Superior temporal gyrus (tissue), 1 donor: ENCODE measurements around the gene HLA-DMA.

ENCODE experiments used
- DNase-seq: peaks from one replicate; pipeline ENCODE4 v3.0.0-alpha.2; 2016; ENCODE audit errors: extremely low spot score

The HLA-DMA gene

DNA sequence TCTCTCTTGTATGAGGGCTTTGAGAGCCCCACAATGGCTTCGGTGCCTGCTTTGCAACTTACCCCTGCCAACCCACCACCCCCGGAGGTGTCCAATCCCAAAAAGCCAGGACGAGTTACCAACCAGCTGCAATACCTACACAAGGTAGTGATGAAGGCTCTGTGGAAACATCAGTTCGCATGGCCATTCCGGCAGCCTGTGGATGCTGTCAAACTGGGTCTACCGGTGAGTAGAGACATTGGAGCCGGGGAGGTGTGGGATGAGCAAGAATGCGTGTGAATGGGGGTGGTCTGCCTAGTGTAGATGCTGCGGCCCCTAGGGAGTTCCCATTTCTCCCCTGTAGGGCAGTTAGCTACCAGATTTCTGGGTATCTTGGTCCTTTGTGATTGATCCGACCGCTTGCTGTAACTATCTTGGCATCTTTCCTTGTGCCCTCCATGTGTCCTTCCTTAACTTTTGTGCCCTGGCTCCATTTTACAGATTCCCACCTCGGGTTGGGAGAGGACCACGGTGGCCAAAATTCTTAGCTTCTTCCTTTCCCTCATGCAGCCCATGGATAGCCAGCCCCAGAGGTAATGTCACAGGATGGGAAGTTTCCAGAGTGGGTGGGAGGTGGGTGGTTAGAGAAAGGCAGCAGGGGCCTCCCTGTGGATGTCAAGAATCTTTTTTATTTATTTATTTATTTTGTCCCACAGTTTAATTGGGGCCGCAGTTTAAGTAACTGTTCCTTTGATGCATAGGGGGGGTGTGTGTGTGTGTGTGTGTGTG lies 21.8 kb upstream of the HLA-DMA start:
- no peak for DNase-seq

GRCh38 chr6:32974016-32974333 lies 21.1 kb upstream of the HLA-DMA start:
- DNase-seq = no peak

DNA sequence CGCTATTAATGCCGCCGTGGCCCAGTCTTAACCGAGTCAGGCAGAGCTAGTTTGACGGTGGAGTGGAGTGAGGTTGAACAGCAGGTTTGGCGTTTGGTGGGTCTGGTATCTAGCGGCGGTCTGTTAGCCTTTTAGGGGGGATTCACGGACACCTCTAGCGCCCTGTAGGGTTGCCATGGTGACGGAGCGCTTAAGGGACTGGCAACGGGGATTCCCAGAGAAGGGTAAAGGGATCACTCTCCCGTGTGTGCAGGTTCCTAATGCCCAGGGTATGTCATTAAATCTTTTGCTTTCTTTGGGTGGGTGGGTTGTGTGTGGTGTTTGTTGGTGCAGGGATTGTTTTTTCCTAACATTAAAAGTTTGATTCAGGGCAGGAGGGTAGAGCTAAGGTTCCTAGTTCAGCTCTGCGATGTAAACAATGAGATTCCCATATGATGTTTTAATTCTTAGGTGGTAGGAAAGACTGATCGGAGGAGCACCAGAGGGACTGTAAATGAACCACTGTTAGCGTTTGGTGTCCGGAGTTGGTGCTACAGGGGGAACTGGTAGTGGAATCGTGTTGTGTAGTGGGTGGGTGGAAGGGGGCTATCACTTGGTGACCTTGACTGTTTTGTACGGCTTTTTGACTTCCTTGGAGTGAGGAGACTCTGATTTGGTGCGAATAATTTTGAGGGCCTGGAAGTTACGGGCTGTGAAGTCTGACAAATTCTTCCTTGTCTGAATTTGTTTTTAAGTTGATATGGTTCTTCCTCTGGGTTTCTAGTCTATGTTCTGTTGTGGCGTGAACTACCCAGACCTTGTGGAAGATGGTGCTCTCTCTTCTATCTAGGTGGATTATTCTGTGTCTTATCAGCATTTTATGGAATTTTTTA lies 20.5 kb upstream of the HLA-DMA start:
- DNase-seq = no peak

GRCh38 chr6:32972353-32973143 lies 19.7 kb upstream of the HLA-DMA start:
- no peak for DNase-seq

DNA sequence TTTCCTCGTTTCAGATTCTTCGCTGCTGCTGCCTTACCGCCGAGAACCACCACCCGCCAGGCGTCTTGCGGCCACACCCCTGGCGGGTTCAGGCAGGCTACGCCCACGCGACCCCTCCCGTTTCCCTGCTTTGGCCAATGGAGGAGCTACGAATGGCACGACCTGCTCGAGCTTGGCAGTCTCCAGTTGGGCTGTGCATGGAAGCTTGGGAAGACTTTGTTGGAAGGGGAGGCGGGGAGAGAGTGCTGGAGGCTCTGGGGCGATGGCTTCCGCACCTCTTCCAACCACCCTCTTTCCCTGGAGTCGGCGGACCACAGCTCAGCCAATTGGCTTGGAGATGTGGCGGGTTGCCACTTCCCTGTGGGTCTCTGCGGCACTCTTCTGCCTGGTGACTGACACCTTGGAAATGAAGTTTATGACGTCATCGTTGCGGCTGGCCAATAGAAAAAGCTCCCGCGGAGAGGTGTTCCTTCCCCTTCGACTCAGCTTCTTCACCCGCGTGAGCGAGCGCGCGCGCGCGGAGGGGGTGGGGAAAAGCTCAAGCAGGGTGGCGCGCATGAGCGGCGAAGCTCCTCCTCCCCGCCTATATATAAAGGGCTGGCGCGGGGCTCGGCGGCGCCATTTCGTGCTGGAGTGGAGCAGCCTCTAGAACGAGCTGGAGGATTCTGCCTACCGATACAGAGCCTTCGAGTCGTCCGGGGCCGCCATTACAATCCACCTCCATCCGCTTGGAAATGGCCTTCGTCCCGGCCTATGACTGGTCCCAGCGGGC lies 18.9 kb upstream of the HLA-DMA start:
- DNase-seq = peak; percentile 100

GRCh38 chr6:32971242-32971580 lies 18.3 kb upstream of the HLA-DMA start:
- DNase-seq = no peak

GRCh38 chr6:32970413-32971241 lies 17.7 kb upstream of the HLA-DMA start:
- DNase-seq = peak; percentile 75

DNA sequence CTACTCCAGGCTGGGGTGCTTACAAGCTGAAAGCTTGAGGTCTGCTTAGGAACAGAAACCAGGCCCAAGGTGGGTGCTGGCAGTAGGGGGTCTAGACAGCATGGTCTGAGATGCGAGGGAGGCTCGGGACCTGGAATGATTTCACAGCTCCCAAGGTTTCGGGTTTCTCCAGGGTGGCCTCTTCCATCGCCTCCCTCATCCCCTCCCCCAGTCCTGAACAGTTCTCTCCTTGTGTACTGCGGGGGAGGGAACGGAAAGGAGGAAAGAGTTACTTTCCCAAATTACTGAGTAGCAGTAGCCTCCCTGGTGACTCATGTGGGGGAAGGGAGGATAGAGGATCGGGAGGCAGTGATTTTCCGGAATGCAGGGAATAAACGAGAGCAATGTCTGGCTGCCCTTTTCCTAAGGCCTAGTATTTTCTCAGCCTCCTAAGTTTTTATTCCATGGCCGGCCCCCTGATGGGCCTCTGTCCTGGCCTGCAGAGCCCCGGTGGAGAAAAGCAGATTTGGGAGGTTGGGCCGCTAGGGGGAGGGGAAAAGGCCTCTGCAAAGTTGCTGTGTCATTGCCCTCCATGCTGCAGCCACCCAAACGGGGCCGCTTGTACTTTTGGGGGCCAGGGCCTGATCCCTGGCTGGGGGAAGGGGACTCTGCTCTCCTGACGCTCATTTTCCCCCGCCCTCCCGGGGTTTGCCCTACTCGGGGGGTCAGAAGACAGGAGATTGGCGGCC lies 17.0 kb upstream of the HLA-DMA start:
- DNase-seq = peak; percentile 85

GRCh38 chr6:32968867-32969684 lies 16.2 kb upstream of the HLA-DMA start:
- DNase-seq = no peak

- DNase-seq = peak; percentile 97
These were observed 15.4 kb upstream of the HLA-DMA start, which contains the start of gene BRD2 for GRCh38 chr6:32968093-32968866. Gene BRD2, plus strand, starts transcription at chr6:32968594. Its CDS starts 4,305 bp downstream, at chr6:32972899.

- peak; percentile 85 for DNase-seq
These were observed 14.5 kb upstream of the HLA-DMA start for GRCh38 chr6:32967151-32968091.

DNA sequence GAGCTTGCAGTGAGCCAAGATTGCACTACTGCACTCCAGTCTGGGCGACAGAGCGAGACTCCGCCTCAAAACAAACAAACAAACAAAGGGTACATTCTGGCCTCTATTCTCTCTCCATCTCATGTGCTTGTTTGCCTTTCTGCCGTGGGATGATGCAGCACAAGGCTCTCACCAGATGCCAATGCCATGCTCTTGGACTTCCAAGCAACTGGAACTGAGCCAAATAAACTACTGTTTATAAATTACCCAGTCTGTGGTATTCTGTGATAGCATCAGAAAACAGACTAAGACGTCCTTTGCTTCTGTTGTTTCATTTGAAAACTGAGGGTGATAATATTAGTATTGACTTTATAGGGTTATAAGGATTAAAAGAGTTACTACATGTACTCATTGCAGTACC lies 11.9 kb upstream of the HLA-DMA start:
- no peak for DNase-seq

DNA sequence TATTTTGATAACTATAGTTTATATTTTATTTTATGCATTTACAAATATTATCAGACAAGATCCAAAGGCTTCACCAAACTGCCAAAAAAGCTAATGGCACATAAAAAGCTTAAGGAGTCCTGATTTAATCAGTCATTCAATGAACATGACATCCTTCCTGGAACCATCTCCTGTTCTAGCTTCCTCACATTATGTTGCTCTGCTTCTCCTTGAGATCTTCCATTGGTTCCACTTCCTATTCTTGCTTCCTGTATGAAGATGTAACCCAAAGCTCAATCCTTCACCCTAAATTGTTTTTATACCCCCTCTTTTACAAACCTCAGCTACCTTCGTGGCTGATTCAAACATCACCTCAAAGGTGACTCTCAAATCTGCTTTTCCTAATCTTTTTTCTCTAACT lies 11.0 kb upstream of the HLA-DMA start:
- no peak for DNase-seq

GRCh38 chr6:32962213-32962826 lies 9.4 kb upstream of the HLA-DMA start:
- no peak for DNase-seq

GRCh38 chr6:32960563-32960962 lies 7.7 kb upstream of the HLA-DMA start:
- DNase-seq = no peak

GRCh38 chr6:32956176-32956575 lies 3.3 kb upstream of the HLA-DMA start:
- DNase-seq = no peak
